GM19043 (cell line): ENCODE data around the gene ADK.
A peak's percentile ranks its signal among the peaks of the same experiment; 100 is the strongest.
"Not testable (repeated sequence)": the region's sequence is repeated elsewhere in the genome, so short reads cannot be mapped to it uniquely, and the experiment has no call there.

ENCODE experiments used
- ATAC-seq: cut with Tn5 transposase; IDR thresholded peaks from one replicate; pipeline ENCODE4 v1.9.1; 2021; ENCODE audit warnings: low read depth; ENCODE audit not compliant: unreplicated experiment

ADK gene

DNA sequence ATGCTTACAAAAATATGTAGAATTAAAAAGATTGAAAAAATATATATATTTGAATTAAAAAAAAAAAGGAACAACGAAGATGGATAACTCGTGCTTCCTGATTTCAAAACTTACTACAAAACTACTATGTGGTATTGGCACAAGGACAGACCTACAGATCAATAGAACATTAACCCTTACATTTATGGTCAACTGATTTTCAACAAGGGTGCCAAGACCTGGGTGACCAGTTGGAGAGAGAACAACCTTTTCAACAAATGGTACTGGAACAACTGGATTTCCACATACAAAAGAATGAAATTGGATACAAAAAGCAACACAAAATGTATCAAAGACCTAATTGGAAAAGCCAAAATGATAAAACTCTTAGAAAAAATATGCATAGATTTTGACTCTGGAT, 10.5 kb upstream of the ADK start:
- ATAC-seq, result no peak

DNA sequence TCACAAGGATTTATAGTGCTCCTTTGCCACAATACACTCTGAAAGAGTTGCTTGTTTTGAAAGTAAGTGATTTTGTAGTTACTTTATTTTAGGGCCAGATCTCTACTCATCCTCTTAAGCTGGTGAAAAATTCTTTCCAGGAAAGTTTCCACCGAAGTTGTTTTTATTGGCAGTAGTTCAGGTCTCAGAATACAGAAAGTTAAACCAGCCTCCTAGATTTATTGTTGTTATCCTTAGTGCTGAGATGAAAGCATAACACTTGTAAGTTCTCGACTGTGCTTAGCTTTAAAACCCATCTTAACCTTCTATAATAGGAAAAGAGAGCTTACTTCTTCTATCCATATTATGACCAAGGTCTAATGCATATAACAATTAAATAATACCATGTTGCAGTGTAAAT, 5.9 kb upstream of the ADK start:
- no peak for ATAC-seq

- not testable (repeated sequence) for ATAC-seq
Observed at GRCh38 chr10:74146980-74147379, 4.0 kb upstream of the ADK start.

DNA sequence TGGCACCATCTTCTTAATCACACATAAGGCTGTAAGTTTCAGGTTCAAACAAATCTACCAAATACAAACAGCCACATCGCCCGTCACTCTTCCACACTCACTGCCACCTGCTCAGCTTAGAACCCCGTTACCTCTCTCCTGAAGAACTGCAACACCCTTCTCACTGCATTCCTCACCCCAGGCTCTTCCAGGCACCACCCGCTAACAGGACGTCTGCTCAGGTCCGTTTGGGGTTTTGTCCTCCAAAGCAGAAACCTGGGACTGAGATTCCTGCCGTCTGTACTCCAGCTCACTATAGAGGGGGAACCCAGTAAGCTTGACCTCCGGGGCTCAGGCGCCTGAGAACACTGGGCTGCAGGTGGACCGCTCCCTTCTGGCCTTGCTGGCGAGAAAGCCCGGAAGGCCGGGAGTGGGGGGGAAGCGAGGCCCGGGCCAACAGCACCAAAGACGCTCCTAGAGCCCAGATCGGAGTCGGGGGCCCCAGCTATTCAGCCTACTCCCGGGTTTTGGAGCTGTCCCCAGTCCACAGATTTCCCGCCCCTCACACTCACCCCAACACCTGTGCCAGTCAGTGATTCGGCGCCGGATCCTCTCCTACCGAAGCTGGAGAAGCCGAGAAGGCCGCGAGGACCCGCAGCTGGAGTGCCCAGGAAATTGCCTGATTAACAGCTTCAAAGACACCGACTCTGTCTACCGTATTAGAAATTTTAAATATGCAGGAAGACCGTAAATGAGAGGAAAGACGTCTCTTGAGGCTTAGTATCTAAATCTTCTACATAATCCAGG, 624 bp upstream of the ADK start, which contains the start of gene AP3M1:
Gene AP3M1 (minus strand): TSS at position 625 of the 786 bp plus-strand sequence. CDS start 12,449 bp downstream, outside the sequence.
- peak; percentile 41 for ATAC-seq

GRCh38 chr10:74151879-74152722, 1.1 kb downstream of the ADK start:
- ATAC-seq, result no peak

- no peak for ATAC-seq
Observed at GRCh38 chr10:74153123-74153522, 2.1 kb downstream of the ADK start.

DNA sequence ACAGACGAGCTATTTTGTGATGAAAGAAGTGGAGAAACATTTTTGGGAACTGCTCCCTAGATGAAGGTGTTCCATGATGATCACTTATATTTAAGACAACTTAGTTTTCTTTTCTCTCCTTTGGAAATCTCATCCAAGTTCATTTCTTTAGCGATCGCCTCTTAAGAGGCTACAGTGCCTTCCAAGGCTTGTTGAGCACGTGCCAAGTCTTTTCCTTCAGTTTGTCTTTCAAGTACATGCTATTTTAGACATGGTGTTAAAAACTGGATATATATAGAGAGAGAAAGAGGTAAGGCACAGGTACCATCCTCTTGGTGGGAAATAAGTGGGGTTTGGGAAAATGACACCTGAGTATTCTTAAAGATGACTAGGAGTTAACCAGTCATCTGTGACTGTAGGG, 2.7 kb downstream of the ADK start:
- ATAC-seq, result no peak

- ATAC-seq, result peak; percentile 72
Observed at GRCh38 chr10:74156919-74157289, 5.9 kb downstream of the ADK start.

DNA sequence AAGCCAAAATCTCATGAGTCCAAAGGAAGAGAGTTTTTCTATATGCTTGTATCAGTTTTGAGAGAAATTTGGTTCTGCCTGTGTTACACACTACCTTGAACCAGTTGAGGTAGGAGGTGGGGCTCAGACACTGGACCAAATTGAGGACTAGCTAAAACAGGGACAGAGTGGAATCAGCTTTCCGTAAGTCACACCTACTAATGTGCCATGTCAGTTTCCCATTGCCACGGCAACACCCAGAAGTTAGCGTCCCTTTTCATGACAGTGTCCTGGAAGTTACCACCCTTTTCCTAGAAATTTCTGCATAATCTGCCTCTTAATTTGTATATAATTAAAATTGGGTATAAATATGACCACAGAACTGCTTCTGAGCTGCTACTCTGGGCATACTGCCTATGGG, 9.0 kb downstream of the ADK start:
- ATAC-seq, result no peak

- ATAC-seq, result no peak
Observed at GRCh38 chr10:74163319-74164068, 12.5 kb downstream of the ADK start.

- no peak for ATAC-seq
Observed at GRCh38 chr10:74164716-74165529, 13.9 kb downstream of the ADK start.

GRCh38 chr10:74165530-74165901, 14.5 kb downstream of the ADK start:
- no peak for ATAC-seq

DNA sequence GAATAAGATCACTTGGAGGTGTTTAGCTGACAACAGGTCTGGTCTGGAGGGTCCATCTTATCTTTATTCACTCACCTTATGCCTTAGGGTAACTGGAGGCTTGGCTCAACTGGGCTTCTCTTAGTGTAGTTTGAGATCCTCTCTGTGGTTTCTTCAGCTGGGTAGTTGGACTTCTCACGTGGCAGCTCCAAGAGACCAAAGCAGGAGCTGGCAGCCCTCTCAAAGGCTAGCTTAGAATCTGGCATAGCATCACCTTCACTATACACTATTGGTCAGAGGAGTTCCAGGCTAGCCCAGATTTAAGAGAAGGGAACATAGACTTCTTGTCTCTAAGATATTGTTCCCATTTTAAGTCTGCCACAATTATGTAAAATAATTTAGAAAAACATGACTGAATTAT, 16.4 kb downstream of the ADK start:
- no peak for ATAC-seq

- no peak for ATAC-seq
Observed at GRCh38 chr10:74171625-74172024, 20.6 kb downstream of the ADK start.

- no peak for ATAC-seq
Observed at GRCh38 chr10:74174521-74174920, 23.5 kb downstream of the ADK start.

- no peak for ATAC-seq
Observed at GRCh38 chr10:74175510-74176379, 24.7 kb downstream of the ADK start.

GRCh38 chr10:74176380-74177139, 25.5 kb downstream of the ADK start:
- peak; percentile 88 for ATAC-seq

- no peak for ATAC-seq
Observed at GRCh38 chr10:74177140-74177677, 26.2 kb downstream of the ADK start.
